Panc1 (cell line): ENCODE measurements around the gene NDUFAF5.

Source experiments
- POLR2AphosphoS5 ChIP-seq: IDR thresholded peaks from 2 replicates; pipeline ENCODE4 v1.6.1; 2012; ENCODE audit warnings: mild to moderate bottlenecking, low read depth, low read length, moderate library complexity
- SIN3A ChIP-seq: IDR thresholded peaks from 2 replicates; pipeline ENCODE4 v1.6.1; 2012; ENCODE audit warnings: low read depth, mild to moderate bottlenecking, low read length, moderate library complexity, borderline replicate concordance; ENCODE audit not compliant: insufficient read depth
- TF ChIP-seq, protein P1 (sequence below): fragments of 450-650 bp; IDR thresholded peaks from 2 replicates; pipeline ENCODE4 v1.5.1; 2017; ENCODE audit warnings: mild to moderate bottlenecking

DNA sequence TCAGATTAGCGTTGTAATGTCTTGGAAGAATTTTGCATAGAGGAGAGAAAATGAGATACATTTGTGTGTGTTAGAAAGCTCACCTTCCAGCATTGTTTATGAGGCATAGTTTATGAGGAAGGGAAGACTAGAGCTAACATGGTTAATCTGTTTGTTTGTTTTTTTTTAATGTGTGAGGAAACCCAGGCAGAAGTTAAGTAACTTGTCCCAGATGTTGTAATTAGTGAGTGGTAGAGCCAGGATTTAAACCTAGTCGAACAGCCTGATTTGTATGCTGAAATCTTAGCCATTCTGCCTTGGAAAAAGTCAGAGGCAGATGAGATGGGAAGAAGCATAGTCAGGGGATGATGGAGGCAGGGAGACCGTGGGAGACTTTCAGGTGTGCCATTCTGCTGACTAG lies 29.1 kb downstream of the NDUFAF5 start:
- TF ChIP-seq, protein P1, sequence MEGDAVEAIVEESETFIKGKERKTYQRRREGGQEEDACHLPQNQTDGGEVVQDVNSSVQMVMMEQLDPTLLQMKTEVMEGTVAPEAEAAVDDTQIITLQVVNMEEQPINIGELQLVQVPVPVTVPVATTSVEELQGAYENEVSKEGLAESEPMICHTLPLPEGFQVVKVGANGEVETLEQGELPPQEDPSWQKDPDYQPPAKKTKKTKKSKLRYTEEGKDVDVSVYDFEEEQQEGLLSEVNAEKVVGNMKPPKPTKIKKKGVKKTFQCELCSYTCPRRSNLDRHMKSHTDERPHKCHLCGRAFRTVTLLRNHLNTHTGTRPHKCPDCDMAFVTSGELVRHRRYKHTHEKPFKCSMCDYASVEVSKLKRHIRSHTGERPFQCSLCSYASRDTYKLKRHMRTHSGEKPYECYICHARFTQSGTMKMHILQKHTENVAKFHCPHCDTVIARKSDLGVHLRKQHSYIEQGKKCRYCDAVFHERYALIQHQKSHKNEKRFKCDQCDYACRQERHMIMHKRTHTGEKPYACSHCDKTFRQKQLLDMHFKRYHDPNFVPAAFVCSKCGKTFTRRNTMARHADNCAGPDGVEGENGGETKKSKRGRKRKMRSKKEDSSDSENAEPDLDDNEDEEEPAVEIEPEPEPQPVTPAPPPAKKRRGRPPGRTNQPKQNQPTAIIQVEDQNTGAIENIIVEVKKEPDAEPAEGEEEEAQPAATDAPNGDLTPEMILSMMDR: no peak
- TF ChIP-seq SIN3A (no peak), POLR2AphosphoS5 (no peak)
